ENCODE measurements around the gene TTC1. TPM values are rescaled to one million over a fixed set of nuclear protein-coding genes. Genes with fewer than 3 reads are reported as not detected.
"Not testable (repeated sequence)": the region's sequence is repeated elsewhere in the genome, so short reads cannot be mapped to it uniquely, and the experiment has no call there.

TTC1 gene
- polyA plus RNA-seq, 12 donors, result 45.6 to 55.1 (median 50.6) TPM; not detected in 1

DNA sequence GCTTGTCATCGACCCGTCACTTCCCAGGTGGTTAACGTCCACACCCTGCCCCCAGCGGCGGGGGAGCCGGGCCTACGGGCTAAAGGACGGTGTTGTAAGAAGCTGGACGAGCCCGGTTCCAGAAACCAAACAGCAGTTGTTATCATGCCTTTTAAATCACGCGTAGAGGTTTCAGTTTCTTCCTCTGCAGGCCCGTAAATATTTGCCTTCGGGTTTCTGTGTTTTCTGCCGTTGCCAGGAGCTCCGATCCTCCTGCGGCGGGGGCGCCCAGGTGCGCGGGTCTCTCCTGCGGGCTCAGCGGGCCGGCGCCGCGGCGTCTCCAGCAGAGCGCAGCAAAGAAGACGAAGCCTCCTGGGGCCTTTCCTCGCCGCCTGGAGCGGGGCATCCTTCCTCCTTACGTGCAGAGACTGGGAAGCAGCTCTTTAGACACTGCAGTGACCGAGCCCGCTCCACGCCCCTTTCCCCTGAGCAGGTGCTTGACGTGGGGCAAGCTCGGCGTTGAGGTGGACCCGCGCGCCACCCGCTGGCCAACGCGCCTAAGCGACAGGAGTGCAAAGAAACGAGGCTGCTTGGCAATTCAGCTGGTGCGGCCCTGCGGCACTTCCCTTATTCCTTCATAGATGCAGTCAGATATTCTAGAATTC, 21.8 kb upstream of the TTC1 start:
- DNase-seq, result peak; percentile 40

DNA sequence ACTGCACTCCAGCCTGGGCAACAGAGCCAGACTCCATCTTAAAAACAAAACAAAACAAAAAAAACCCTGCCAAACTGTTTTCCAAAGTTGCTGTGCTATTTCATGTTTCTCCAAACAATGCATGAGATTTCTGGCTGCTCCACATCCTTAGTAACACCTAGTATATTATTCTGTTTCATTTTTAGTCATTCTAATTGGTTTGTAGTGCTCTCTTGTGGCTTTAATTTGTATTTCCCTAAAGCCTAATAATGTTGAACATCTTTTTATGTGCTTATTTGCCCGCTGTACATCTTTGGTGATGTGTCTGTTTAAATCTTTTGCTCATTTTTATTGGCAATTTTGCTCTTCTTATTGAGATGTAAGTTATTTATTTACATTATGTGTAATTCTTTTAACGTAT, 18.4 kb upstream of the TTC1 start:
- DNase-seq, result no peak

DNA sequence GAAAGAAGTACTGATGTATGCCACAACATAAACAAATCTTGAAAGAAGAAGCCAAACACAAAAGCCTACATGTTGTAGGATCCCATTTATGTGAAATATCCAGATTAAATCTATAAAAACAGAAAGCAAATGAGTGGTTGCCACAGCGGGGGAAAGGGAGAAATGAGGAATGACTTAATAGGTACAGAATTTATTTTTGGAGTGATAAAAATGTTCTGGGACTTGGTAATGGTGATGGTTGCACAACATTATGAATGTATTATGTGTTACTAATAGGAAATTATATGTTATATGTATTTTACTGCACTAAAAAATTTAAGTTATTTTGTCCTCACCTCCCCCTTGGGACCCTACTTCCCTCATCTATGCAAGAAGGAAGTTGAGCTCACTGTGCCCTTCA, 16.4 kb upstream of the TTC1 start:
- DNase-seq, result no peak

DNA sequence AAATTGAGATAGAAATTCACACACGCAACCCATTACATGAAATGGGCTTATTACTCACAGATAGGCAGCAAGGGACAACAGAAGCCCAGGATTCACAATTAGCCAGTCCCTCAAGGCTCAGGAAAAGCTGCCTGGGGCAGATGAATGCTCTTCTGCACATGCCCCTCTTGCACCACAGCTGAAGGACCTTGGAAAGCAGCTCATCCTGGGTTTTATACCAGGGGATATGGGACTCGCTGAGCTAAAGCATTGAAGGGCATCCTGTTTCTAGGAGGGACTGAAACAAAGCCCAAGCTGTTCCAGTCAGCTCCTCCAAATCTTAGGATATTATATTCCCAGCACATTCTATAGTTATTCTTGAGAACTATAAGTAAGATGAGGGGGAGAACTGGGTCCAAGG, 15.7 kb upstream of the TTC1 start:
- no peak for DNase-seq

DNA sequence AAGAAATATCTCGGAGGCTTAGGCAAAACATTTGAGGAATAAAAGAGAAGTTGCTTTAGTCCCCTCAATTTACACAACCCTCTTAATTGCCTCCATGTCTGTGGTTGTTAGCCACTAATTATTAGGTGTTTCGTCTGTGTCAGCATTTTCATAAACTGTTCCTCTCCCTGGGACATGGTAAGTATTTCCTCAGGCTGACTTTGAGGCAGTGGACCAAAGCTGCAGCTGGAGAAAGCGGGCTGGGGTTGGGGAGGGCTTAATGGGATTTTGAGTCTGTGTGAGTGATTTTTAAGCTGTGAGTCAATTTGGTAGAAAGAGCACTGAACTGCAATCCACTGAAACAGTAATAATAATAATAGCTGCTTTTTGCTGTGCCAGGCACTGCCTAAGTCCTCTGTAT, 13.0 kb upstream of the TTC1 start:
- DNase-seq, result no peak

DNA sequence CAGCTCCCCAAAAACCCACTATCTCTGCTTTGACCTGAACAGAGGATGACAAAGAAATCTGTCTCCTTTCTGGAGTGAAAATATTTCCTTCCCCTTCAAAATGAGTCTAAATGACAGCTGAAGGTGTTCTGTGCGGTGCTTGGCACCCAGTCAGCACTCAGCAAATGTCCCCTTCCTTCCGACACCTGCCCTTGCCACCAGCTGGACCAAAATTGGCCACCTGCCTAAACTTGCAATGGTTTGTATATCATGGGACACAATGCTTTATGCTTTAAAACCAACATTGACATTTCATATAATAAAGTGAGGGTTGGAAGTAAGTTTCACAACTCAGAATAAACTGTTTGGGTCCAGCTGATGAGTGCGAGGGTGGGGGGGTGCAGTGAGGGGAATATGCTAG, 7.5 kb upstream of the TTC1 start:
- no peak for DNase-seq

DNA sequence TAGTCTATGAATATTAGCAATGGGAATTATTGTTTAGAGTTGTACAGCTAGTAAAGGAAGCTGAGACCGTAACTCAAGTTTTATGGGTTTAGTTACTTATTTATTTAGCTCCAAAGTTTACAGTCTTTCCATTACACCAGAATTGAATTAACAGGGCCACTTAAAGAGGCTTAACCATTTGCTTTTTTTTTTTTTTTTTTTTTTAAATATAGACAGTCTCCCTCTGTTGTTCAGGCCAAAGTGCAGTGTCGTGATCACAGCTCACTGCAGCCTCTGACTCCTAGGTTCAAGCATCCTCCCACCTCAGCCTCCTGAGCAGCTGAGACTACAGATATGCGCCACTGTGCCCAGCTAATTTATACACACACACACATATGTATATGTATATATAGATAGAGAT, 1.4 kb upstream of the TTC1 start:
- no peak for DNase-seq

DNA sequence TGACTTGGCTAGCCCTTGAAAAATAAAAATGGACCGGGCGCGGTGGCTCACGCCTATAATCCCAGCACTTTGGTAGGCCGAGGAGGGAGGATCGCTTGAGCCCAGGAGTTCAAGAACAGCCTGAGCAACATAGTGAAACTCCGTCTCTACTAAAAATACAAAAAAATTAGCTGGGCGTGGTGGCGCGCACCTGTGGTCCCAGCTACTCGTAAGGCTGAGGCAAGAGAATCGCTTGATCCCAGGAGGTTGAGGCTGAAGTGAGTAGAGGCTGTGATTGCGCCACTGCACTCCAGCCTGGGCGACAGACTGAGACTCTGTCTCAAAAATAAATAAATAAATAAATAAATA, 436 bp upstream of the TTC1 start:
- not testable (repeated sequence) for DNase-seq

DNA sequence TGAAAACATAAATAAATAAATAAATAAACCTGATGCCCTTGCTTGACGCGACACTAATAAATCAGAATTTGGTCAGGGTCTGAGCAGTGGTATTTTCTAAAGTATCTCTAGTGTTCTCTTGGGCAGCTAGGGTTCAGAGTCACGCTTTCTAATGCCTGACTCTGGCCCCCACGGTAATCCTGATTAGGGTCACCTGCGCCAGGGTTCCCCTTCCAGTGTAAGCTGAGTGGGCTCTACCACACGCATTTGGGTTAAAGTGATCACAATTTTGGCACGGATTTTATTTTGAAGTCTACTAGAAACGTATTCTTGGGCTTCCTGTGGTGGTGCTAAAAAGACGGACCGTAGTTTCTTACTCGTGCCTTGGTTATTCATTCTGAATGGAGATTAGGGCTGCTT, 651 bp downstream of the TTC1 start:
- DNase-seq, result no peak

DNA sequence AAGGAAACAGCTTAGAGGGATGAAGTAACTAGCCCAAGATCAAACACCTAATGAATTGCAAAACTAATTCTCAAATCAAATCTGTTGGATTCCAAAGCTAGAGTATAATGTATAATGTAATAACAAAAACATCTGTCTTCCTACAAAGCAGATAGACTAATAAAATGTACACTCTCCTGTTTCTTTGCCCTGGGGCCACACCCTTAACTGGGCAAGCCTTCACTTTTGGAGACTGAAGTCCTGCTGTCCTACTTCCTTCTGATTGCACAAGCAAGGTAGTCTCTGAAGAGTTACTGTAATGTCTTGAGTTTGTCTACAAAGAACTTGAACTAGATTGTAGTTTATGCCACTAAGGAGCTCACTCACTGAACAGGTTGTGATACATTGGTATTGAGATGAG, 2.5 kb downstream of the TTC1 start:
- DNase-seq, result no peak

DNA sequence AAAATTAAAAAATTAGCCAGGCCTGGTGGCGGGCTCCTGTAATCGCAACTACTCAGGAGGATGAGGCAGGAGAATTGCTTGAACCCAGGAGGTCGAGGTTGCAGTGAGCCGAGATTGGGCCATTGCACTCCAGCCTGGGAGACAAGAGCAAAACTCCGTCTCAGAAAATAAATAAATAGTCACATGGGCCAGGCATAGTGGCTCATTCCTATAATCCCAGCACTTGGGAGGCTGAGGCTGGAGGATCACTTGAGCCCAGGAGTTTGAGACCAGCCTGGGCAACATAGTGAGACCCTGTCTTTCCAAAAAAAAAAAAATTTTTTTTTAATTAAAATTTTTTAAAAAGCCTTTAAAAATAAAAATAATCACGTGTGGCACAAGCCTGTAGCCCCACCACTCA, 5.3 kb downstream of the TTC1 start:
- not testable (repeated sequence) for DNase-seq

DNA sequence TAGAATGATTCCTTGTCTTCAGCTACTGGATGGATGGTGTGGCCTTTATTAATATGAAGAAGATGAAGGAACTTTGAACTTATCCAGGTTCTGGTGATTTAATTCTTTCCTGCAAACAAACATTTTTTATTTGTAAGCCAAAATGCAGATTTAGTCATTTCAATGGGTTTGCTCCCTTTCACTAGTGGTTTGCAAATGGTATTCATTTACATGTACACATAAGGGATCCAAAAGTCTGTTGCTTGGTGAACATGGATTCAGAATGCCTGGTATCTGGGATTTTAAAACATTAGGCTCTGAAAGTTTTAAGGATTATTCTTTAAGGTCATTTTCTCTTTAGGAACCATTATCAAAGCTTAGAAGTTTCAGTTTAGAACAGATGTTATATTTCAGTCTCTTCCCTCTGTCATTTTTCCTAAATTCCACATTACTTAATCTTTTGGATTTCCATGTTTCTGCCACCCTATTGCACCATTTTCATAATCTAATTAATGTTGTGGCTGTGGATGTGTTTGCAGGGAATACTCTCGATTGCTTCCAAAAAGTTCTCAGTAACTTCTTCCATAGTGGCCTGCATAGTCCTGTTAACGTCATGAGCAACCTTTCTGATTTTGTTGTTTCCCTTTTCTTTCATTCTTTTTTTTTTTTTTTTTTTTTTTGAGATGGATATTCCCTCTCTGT, 10.1 kb downstream of the TTC1 start:
- DNase-seq, result no peak

DNA sequence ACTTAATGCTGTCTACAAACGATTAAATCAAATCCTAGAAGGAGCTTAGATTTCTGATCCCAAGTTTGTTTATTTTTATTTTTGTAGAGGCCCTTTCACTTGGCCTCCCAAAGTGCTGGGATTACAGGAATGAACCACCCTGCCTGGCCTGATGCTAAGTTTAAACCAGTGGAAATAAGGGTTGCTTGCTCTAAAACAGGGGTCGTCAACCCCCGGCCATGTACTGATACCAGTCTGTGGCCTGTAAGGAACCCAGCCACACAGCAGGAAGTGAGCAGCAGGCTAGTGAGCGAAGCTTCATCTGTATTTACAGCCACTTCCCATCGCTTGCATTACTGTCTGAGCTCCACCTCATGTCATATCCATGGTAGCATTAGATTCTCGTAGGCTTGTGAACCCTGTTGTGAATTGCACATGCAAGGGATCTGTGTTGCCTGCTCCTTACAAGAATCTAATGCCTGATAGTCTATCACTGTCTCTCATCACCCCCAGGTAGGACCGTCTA, 11.4 kb downstream of the TTC1 start:
- no peak for DNase-seq

DNA sequence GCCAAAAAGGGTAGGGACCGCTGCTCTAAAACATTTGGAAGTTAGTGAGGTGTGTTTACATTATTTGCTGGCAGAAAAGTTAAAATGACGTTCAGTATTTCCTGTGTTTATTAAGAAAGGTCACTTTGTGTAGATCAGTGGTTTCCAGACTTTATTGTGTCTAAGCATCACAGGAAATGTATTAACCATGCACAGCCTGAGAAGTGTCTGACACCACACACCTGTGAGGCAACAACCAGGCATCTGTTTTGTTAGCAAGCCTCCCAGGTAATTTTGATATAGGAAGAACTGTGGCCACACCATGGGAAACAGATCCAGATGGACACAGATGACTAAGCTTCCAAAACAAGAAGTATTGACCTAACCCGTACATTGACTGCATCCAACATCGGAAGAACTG, 12.0 kb downstream of the TTC1 start:
- DNase-seq, result no peak

DNA sequence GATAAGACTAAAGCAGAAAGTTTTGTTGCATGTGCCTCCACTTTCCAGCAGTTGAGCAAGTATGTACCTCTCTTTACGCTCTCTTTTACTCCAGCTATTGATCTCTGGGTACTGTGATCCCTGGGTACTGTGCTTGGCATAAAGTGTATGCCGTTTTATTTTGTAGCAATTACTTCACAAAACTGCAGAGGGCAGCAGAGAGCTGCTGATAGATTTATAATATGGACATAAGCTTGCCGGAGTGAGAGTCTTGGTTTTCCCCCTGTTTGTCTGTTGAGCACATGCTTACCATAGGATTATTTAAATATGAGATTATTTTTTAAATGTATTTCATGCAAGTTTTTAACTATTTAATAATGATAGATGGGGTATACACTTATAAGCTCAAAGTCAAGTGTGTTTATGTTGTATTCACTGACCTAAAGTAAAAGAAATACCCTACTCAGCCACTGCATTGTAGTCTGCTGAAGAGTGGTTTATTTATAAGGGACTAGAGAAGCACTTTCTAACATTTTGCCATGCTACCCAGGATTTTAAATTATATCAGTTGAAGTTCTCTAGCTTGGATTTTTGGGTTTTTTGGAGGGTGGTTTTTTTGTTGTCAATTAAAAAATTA, 13.0 kb downstream of the TTC1 start:
- peak; percentile 79 for DNase-seq

DNA sequence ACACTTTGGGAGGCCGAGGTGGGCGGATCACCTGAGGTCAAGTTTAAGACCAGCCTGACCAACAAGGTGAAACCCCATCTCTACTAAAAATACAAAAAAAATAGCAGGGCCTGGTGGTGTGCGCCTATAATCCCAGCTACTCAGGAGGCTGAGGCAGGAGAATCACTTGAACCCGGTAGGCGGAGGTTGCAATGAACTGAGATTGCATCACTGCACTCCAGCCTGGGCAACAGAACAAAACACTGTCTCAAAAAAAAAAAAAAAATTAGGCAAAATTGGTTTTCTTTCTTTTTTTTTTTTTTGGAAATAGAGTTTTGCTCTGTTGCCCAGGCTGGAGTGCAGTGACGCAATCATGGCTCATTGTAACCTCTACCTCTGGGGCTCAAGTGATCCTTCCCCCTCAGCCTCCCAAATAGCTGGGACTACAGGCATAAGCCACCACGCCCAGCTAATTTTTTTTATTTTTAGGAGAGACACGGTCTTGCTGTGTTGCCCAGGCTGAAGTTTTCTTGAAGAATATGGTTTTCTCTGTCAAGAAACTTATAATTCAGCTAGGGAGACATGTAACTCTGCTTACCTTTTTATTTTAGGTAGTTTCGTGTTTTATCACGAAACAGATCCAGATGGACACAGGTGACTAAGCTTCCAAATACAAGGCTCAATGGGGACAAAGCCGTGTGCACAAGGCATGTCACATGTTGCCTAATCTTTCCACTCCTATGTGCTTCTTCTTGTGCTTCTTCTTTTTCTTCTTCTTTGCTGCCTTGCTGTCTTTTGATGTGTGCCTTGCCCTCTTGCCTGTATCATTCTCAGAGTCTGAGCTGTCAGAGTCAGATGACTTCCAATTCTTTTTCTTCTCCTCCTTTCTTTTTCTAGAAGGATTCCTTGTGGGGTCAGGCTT, 14.3 kb downstream of the TTC1 start:
- no peak for DNase-seq

DNA sequence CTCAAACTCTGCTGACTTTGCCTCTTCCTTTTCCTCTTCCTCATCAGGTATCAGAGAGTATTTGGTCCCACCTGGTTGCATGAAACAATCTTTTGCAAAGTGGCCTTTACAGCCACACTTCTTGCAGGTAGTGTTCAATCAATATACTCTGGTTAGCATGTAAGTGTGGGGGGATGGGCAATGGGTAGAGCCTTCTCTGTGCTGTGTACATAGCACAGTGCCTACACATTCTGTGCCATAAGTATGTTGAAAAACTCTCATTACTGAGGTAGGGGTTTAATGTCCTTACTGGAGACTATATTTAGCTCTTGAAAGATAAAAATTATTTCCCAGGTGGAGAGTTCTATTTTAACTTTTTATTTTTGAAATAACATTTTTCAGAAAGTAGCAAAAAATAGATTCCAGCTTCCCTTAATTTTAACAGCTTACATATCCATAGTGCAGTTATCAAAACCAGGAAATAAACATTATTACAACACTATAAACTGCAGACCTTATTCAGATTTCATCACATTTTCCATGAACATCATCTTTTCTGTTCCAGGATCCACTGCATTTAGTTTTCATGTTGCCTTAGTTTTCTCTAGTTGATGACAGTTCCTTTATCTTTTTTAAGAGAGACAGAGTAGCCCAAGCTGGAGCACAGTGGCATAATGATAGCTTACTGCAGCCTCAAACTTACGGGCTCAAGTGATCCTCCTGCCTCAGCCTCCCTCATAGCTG, 15.1 kb downstream of the TTC1 start:
- DNase-seq, result no peak

DNA sequence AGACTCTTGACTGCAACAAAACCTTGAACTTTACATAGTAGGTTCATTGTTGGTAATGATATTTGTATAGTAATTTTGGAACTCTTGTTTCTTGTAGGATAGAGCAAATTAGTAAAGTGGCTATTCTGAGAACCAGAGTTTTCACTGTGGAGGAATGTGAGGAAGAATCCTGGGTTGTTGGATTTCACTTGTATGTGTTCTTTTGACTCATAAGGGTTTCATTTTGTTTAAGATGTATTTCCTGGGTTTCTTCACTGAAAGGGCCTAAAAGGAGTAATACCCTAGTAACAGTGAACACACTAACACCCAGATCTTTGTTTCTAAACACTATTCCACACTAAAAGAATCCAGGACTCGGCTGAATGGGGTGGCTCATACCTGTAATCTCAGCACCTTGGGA, 20.1 kb downstream of the TTC1 start:
- no peak for DNase-seq

DNA sequence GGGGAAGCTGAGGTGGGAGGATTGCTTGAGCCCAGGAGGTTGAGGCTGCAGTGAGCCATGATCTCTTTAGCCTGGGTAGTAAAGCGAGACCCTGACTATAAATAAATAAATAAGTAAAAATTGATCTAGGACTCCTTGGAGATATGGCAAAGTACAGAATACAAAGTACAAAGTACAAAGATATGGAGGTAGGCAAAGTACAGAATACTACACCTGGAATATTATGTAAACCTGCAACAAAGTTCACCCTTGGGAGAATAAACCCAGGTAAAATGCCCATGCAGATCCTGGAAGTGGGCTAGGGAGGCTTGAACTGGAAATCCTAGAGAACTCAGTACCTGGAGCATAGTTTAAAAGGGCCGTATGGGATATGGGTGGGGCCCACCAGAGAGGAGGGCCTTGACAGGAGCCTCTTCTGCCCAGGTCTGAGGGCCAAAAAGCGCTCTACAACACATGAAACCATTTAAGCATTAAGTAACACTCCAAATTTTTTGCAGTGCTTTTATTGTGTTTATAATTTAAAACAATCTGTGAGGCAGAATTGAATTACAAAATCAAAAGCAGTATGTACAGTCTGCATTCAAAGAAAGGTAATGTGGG, 20.7 kb downstream of the TTC1 start:
- no peak for DNase-seq

DNA sequence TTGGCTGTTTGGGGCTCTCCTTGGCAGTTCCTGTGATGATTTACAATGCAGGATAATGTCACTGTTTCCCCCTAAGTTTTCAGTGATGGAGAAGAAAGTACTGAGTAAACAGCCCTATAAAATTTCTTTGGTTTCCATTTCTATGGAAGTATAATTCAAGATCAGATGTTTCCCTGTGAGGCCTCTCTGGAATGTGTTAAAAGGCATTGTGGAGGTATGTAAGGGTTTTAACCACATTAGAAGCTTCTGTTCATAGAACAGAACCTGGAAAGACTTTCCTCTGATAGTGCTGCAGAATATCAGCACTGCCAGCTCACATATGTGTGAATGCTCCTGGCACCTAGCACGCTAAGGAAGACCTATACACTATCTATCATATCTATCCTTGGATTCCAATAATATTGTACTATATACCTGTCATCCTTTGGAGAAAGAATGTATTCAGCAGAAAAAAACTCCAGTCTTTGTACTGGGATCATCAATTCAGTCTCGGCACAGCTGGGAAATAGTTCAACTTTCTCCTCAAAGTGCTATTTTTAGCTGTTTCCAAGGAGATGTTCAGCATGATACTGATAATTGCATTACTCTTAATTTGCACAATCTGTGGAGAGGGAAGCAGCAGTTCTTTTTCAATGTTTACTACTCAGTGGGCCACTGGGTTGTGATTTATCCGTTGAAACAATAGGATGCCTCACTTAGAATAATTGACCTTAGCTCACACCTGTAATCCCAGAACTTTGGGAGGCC, 21.9 kb downstream of the TTC1 start:
- DNase-seq, result no peak
